ENCODE measurements around the gene LMTK2. TPM values are rescaled to one million over a fixed set of nuclear protein-coding genes. Genes with fewer than 3 reads are reported as not detected.

Gene LMTK2
- total and polyA plus RNA-seq, 2 experiments from 2014 or later: 2.3 to 4.6 TPM

DNA sequence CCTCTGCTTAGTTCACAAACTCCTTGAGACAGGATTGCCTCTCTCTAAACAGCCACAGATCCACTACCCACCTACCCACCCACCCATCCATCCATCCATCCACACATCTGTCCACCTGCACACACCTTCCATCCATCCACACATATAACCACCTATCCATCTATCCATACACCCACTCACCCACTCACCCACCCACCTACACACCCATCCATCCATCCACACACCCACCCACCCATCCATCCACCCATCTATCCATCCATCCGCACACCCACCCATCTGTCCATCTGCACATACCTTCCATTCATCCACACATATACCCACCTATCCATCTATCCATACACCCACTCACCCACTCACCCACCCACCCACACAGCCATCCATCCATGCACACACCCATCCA, 135.7 kb downstream of the LMTK2 start:
- no peak overlapping the region for H3K9ac ChIP-seq
- no peak overlapping the region for H3K4me3 ChIP-seq
- no peaks in the 10 kb centered on the region for H3K9me3 ChIP-seq (ENCODE audit: low read depth)
- no peaks in the 10 kb centered on the region for H4K20me1 ChIP-seq (ENCODE audit: insufficient read depth)
- H3K9me2 ChIP-seq (ENCODE audit: insufficient read depth): no peaks in the 10 kb centered on the region
- in situ Hi-C loops (cut with MboI): no loop called here
- DNase-seq: no peak
- H3K36me3 ChIP-seq (ENCODE audit: low read depth): no peaks in the 10 kb centered on the region
- H3K4me2 ChIP-seq (ENCODE audit: unreplicated experiment): no peak overlapping the region
- no peaks in the 10 kb centered on the region for H3K4me1 ChIP-seq (ENCODE audit: insufficient read depth)
- no peaks in the 10 kb centered on the region for H3K27me3 ChIP-seq (replicated peaks; ENCODE audit: insufficient read depth)
- 100% methylated on average over 1 of the region's 1 CpG; no CpG with 5 or more reads in 1 of the 2 experiments for WGBS, 2 experiments (ENCODE audit: low coverage in 1 of 2, low lambda C conversion rate in 2 of 2, missing lambda C conversion rate in 2 of 2)
- no peak overlapping the region for H3K27ac ChIP-seq
- H3F3A ChIP-seq (ENCODE audit: insufficient read depth): no peaks in the 10 kb centered on the region
- H3K79me2 ChIP-seq (ENCODE audit: insufficient read depth): no peaks in the 10 kb centered on the region
- TF ChIP-seq EZH2 (IDR thresholded peaks at IDR 0.05; ENCODE audit: insufficient read depth, poor library complexity, severe bottlenecking) (no peak), EZH2phosphoT487 (IDR thresholded peaks at IDR 0.05; ENCODE audit: insufficient read depth, low read depth) (no peak)
- H2AFZ ChIP-seq: no peak overlapping the region

DNA sequence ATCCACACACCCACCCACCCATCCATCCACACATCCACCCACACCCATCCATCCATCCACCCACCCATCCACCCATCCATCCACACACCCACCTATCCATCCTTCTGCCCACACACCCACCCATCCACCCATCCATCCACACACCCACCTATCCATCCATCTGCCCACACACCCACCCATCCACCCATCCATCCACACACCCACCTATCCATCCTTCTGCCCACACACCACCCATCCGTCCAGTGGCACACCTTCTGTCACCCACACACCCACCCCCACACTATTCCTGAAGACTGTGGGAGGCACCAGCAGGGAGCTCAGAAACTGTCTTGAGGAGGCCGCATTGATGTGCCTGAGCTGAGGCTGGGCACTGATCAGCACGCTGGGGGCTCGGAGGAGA, 136.3 kb downstream of the LMTK2 start:
- Histone ChIP-seq H3K4me1 (ENCODE audit: insufficient read depth) (no peaks in the 10 kb centered on the region), H3K36me3 (ENCODE audit: low read depth) (no peaks in the 10 kb centered on the region)

DNA sequence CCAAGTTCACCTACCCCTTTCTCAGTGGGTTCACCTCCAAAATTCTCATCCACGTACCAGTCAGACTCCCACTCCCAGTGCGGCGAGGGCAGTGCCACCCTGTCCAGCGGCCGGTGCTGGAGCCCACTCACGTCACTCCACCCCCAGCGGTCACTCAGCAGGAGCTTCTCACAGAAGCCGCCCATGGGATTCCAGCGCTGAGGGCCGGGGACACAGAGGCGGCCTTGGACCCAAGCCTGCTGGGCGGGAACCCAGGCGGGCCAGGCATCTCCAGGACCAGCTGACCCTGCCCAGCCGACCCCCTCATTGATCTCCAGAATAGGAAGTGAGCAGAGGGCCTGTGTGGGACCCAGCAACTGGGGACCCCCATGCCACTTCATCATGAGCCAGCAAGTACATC, 138.2 kb downstream of the LMTK2 start:
- DNase-seq: no peak
- 95 to 96% methylated on average over 14 of the region's 14 CpGs for WGBS, 2 experiments (ENCODE audit: low coverage in 1 of 2, low lambda C conversion rate in 2 of 2, missing lambda C conversion rate in 2 of 2)
- no peak overlapping the region for H3K4me3 ChIP-seq
- H4K20me1 ChIP-seq (ENCODE audit: insufficient read depth): no peaks in the 10 kb centered on the region
- TF ChIP-seq EZH2phosphoT487 (IDR thresholded peaks at IDR 0.05; ENCODE audit: insufficient read depth, low read depth) (no peak), EZH2 (IDR thresholded peaks at IDR 0.05; ENCODE audit: insufficient read depth, poor library complexity, severe bottlenecking) (no peak)
- no peaks in the 10 kb centered on the region for H3K27me3 ChIP-seq (replicated peaks; ENCODE audit: insufficient read depth)
- no peaks in the 10 kb centered on the region for H3K9me3 ChIP-seq (ENCODE audit: low read depth)
- H2AFZ ChIP-seq: no peak overlapping the region
- no peak overlapping the region for H3K9ac ChIP-seq
- H3K79me2 ChIP-seq (ENCODE audit: insufficient read depth): no peaks in the 10 kb centered on the region
- H3F3A ChIP-seq (ENCODE audit: insufficient read depth): no peaks in the 10 kb centered on the region
- no peak overlapping the region for H3K27ac ChIP-seq
- H3K4me1 ChIP-seq (ENCODE audit: insufficient read depth): no peaks in the 10 kb centered on the region
- H3K9me2 ChIP-seq (ENCODE audit: insufficient read depth): no peaks in the 10 kb centered on the region
- no peak overlapping the region for H3K4me2 ChIP-seq (ENCODE audit: unreplicated experiment)
- H3K36me3 ChIP-seq (ENCODE audit: low read depth): no peaks in the 10 kb centered on the region
- in situ Hi-C loops (cut with MboI): no loop called here

More for the DNA sequence above, 136.3 kb downstream of the LMTK2 start:
- Histone ChIP-seq H3K79me2 (ENCODE audit: insufficient read depth) (no peaks in the 10 kb centered on the region), H3K4me2 (ENCODE audit: unreplicated experiment) (no peak overlapping the region), H3K4me3 (no peak overlapping the region), H3K9me2 (ENCODE audit: insufficient read depth) (no peaks in the 10 kb centered on the region), H3K27me3 (replicated peaks; ENCODE audit: insufficient read depth) (no peaks in the 10 kb centered on the region), H3K9ac (no peak overlapping the region), H3K27ac (no peak overlapping the region), H2AFZ (no peak overlapping the region), H3F3A (ENCODE audit: insufficient read depth) (no peaks in the 10 kb centered on the region), H4K20me1 (ENCODE audit: insufficient read depth) (no peaks in the 10 kb centered on the region), H3K9me3 (ENCODE audit: low read depth) (no peaks in the 10 kb centered on the region)
- in situ Hi-C loops (cut with MboI): no loop called here
- TF ChIP-seq EZH2phosphoT487 (IDR thresholded peaks at IDR 0.05; ENCODE audit: insufficient read depth, low read depth) (no peak), EZH2 (IDR thresholded peaks at IDR 0.05; ENCODE audit: insufficient read depth, poor library complexity, severe bottlenecking) (no peak)
- WGBS, 2 experiments (ENCODE audit: low coverage in 1 of 2, low lambda C conversion rate in 2 of 2, missing lambda C conversion rate in 2 of 2): 78 to 90% methylated on average over 4 of the region's 4 CpGs
- no peak for DNase-seq

DNA sequence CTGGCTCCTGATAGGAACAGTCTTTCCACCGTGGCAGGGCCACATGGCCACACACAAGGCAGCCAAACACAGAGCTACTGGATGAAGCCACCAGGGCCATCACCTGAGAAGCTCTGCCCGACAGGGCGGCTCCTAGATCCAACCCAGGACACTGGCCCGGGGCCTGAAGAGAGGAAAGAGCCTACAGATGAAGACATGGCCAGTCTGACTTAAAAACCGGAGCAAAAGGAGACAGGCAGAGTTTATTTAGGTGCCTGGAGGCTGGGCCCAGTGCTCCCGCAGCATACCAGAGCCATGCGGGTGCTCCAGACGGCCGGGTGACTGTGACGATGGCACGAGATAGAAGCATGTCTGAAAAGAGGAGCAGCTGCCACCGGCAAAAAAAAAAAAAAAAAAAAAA, 141.5 kb downstream of the LMTK2 start:
- in situ Hi-C loops (cut with MboI): no loop called here
- Histone ChIP-seq H3K27me3 (replicated peaks; ENCODE audit: insufficient read depth) (no peaks in the 10 kb centered on the region), H3K36me3 (ENCODE audit: low read depth) (no peaks in the 10 kb centered on the region), H3K4me3 (no peak overlapping the region), H3K4me1 (ENCODE audit: insufficient read depth) (peaks cover 4% of the 10 kb centered on the region; the same call in 1 of the 2 replicates), H3K9ac (no peak overlapping the region), H3K79me2 (ENCODE audit: insufficient read depth) (peaks cover 25% of the 10 kb centered on the region), H3K9me2 (ENCODE audit: insufficient read depth) (no peaks in the 10 kb centered on the region), H3F3A (ENCODE audit: insufficient read depth) (no peaks in the 10 kb centered on the region), H2AFZ (no peak overlapping the region), H3K4me2 (ENCODE audit: unreplicated experiment) (no peak overlapping the region), H3K9me3 (ENCODE audit: low read depth) (no peaks in the 10 kb centered on the region), H3K27ac (no peak overlapping the region), H4K20me1 (ENCODE audit: insufficient read depth) (no peaks in the 10 kb centered on the region)
- 75 to 81% methylated on average over 10 to 12 of the region's 12 CpGs for WGBS, 2 experiments (ENCODE audit: low coverage in 1 of 2, low lambda C conversion rate in 2 of 2, missing lambda C conversion rate in 2 of 2)
- no peak for TF ChIP-seq EZH2phosphoT487 (IDR thresholded peaks at IDR 0.05; ENCODE audit: insufficient read depth, low read depth)
- TF ChIP-seq EZH2 (IDR thresholded peaks at IDR 0.05; ENCODE audit: insufficient read depth, poor library complexity, severe bottlenecking): no peak
- no peak for DNase-seq

DNA sequence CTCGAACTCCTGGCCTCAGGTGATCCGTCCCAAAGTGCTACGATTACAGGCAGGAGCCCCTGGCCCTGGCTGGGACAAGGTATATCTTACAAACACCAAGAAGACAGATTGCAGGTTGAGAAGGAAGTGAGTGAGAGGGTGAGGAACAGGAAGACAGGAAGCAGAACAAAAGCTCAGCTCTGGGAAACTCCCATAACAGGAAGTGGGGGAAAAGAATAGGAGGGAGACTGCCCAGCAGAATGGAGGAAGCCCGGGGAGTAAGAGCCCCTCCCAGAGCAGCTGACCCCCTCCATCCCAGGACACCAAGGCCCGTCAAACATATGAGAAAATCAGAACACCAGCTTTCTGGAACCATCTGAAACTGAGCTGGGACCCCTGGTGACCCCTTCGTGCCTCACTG, 142.4 kb downstream of the LMTK2 start:
- no peak overlapping the region for H3K4me2 ChIP-seq (ENCODE audit: unreplicated experiment)
- no peaks in the 10 kb centered on the region for H3K36me3 ChIP-seq (ENCODE audit: low read depth)
- TF ChIP-seq EZH2 (IDR thresholded peaks at IDR 0.05; ENCODE audit: insufficient read depth, poor library complexity, severe bottlenecking) (no peak), EZH2phosphoT487 (IDR thresholded peaks at IDR 0.05; ENCODE audit: insufficient read depth, low read depth) (no peak)
- H3K79me2 ChIP-seq (ENCODE audit: insufficient read depth): peaks cover 35% of the 10 kb centered on the region
- H3K4me3 ChIP-seq: no peak overlapping the region
- no peak overlapping the region for H2AFZ ChIP-seq
- no peak for DNase-seq
- H3K9ac ChIP-seq: no peak overlapping the region
- WGBS, 2 experiments (ENCODE audit: low coverage in 1 of 2, low lambda C conversion rate in 2 of 2, missing lambda C conversion rate in 2 of 2): 79 to 85% methylated on average over 6 of the region's 6 CpGs
- no peaks in the 10 kb centered on the region for H3K9me2 ChIP-seq (ENCODE audit: insufficient read depth)
- in situ Hi-C loops (cut with MboI): no loop called here
- H3K27me3 ChIP-seq (replicated peaks; ENCODE audit: insufficient read depth): no peaks in the 10 kb centered on the region
- no peaks in the 10 kb centered on the region for H3K9me3 ChIP-seq (ENCODE audit: low read depth)
- H3K4me1 ChIP-seq (ENCODE audit: insufficient read depth): peaks cover 4% of the 10 kb centered on the region; the same call in 1 of the 2 replicates
- no peak overlapping the region for H3K27ac ChIP-seq
- H4K20me1 ChIP-seq (ENCODE audit: insufficient read depth): no peaks in the 10 kb centered on the region
- no peaks in the 10 kb centered on the region for H3F3A ChIP-seq (ENCODE audit: insufficient read depth)
